ENCODE results near the gene MYG1. TPM values are rescaled to one million over a fixed set of nuclear protein-coding genes. Genes with fewer than 3 reads are reported as not detected.
A peak's percentile ranks its signal among the peaks of the same experiment; 100 is the strongest.

MYG1 gene, protein sequence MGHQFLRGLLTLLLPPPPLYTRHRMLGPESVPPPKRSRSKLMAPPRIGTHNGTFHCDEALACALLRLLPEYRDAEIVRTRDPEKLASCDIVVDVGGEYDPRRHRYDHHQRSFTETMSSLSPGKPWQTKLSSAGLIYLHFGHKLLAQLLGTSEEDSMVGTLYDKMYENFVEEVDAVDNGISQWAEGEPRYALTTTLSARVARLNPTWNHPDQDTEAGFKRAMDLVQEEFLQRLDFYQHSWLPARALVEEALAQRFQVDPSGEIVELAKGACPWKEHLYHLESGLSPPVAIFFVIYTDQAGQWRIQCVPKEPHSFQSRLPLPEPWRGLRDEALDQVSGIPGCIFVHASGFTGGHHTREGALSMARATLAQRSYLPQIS
- polyA plus RNA-seq (2013) = 63.9 TPM

DNA sequence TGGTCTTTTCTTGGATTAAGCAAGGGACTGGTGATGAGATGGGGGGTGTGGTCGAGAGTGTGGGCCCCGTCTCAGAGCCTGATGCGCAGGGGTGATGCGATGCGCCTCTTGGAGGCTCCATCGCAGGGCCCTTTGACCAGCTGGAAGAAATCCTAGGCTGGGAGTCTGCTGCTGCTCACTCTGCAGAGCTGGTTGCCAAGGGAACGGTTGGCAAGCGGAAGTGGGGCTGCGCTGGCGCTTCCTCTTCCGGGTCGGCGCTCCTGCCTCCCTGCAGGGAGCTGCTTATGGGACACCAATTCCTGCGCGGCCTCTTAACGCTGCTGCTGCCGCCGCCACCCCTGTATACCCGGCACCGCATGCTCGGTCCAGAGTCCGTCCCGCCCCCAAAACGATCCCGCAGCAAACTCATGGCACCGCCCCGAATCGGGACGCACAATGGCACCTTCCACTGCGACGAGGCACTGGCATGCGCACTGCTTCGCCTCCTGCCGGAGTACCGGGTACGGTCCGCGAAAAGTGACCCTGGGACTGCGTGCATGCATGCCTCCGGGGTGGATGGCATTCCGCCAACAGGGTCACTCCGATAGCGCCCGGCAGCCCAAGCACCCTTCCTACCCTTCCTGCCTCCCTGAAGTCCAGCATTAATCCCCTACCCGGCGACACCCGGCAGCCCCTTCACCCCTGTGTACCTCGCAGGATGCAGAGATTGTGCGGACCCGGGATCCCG, at the start of gene MYG1:
Gene MYG1 (plus strand): TSS at position 242 of the 727 bp plus-strand sequence. CDS start 43 bp downstream, at position 285.
- Histone ChIP-seq H3K36me3 (ENCODE audit: control insufficient read depth in 4 of 4, insufficient read depth in 4 of 4, low read length in 3 of 4) (peaks cover 7 to 37% (median 21%) of the 10 kb centered on the region in 4 experiments), H3K27me3 (replicated peaks in 2 of 5; ENCODE audit: control insufficient read depth in 4 of 5, insufficient read depth in 5 of 5, low read length in 4 of 5) (no peaks in the 10 kb centered on the region), H3K9me3 (ENCODE audit: control extremely low read depth in 1 of 5, control insufficient read depth in 4 of 5, insufficient read depth in 2 of 5, low read depth in 1 of 5, low read length in 4 of 5) (no peaks in the 10 kb centered on the region), H3K4me3 (ENCODE audit: control insufficient read depth in 1 of 7, extremely low read depth in 1 of 7, insufficient read depth in 4 of 7, low read depth in 2 of 7, low read length in 6 of 7) (peak within 1 kb of the TSS; percentile 53 to 95 (median 83)), H3K4me1 (ENCODE audit: control extremely low read depth in 1 of 4, control insufficient read depth in 4 of 4, insufficient read depth in 4 of 4, low read length in 3 of 4) (peaks cover 6 to 56% (median 46%) of the 10 kb centered on the region in 4 experiments), H3K27ac (ENCODE audit: insufficient read depth in 1 of 2, low read depth in 1 of 2, low read length in 2 of 2, poor library complexity in 1 of 2, severe bottlenecking in 2 of 2) (peak within 1 kb of the TSS; percentile 50 to 96)
- POLR2A ChIA-PET = interaction anchor here (0.6 to 1.4 kb wide), 3 partner anchors 22 to 639 kb away, joined by 3 to 6 read pairs (median 5); partner anchors contain the start of gene AAAS
- DNase-seq = peak; percentile 85 to 89 (median 87)
- CTCF ChIA-PET = interaction anchor here (0.9 to 24.3 kb wide), 8 partner anchors 9 to 85 kb away, joined by 3 to 399 read pairs (median 4); partner anchors contain the start of genes AAAS and ESPL1
- 6% methylated on average over 48 of the region's 51 CpGs for WGBS (ENCODE audit: insufficient coverage)

DNA sequence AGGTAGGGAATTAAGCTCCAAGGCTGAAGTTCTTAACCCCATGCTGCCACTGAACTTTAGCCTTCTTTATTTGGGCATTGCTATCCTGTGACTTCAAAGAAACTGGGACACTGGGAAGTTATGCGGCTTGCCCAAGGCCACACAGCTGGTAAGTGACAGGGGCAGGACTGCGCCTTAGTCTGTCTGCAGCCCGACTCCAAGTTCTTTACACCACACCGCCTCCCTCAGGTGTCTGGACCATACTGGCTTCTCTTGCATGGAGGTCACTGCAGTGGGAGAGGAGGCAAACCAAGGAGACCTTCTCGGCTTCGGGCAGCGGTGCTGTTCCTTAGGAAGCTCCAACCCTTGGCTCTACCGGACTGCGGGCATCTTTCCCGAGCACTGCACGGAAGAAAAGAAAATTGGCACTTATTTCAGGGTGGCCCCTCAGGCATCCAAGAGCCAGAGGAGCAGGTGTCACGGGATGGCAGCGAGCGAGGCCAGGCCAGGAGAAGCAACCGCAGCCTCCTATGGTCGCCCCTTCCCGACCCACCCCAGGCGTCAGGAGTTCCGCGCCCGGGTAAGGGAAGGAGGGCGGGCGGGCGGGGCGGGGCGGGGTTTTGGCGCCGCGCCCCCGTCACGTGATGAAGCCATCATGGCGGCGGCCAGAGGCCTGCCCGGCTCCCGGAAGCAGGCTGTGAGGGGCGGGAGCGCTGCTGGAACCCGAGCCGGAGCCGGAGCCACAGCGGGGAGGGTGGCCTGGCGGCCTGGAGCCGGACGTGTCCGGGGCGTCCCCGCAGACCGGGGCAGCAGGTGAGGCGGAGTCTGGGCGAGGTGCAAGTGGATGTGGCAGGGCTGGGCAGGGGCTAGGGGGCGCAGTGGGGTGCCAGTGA, 47.8 kb upstream of the MYG1 start:
- DNase-seq = peak; percentile 56 to 69 (median 63)
- no peaks in the 10 kb centered on the region for H3K9me3 ChIP-seq (ENCODE audit: control extremely low read depth in 1 of 5, control insufficient read depth in 4 of 5, insufficient read depth in 2 of 5, low read depth in 1 of 5, low read length in 4 of 5)
- peaks cover 2 to 19% (median 12%) of the 10 kb centered on the region in 4 experiments for H3K36me3 ChIP-seq (ENCODE audit: control insufficient read depth in 4 of 4, insufficient read depth in 4 of 4, low read length in 3 of 4)
- no peaks in the 10 kb centered on the region for H3K27me3 ChIP-seq (replicated peaks in 2 of 5; ENCODE audit: control insufficient read depth in 4 of 5, insufficient read depth in 5 of 5, low read length in 4 of 5)
- peak overlapping the region; percentile 50 to 81 for H3K27ac ChIP-seq (ENCODE audit: insufficient read depth in 1 of 2, low read depth in 1 of 2, low read length in 2 of 2, poor library complexity in 1 of 2, severe bottlenecking in 2 of 2)
- ChIA-PET CTCF (interaction anchor here (0.7 to 4.7 kb wide), 21 partner anchors 9 to 94 kb away, joined by 3 to 83 read pairs (median 4); partner anchors contain the start of genes CSAD and ESPL1), POLR2A (interaction anchor here (0.5 to 1.3 kb wide), 3 partner anchors 35 to 153 kb away, joined by 3 to 4 read pairs (median 3); no protein-coding TSS in a partner anchor)
- peaks cover 2 to 46% (median 24%) of the 10 kb centered on the region in 4 experiments for H3K4me1 ChIP-seq (ENCODE audit: control extremely low read depth in 1 of 4, control insufficient read depth in 4 of 4, insufficient read depth in 4 of 4, low read length in 3 of 4)
- WGBS (ENCODE audit: insufficient coverage) = under 1% methylated on average over 40 of the region's 51 CpGs
- peak overlapping the region; percentile 59 to 92 (median 85) for H3K4me3 ChIP-seq (ENCODE audit: control insufficient read depth in 1 of 7, extremely low read depth in 1 of 7, insufficient read depth in 4 of 7, low read depth in 2 of 7, low read length in 6 of 7)

DNA sequence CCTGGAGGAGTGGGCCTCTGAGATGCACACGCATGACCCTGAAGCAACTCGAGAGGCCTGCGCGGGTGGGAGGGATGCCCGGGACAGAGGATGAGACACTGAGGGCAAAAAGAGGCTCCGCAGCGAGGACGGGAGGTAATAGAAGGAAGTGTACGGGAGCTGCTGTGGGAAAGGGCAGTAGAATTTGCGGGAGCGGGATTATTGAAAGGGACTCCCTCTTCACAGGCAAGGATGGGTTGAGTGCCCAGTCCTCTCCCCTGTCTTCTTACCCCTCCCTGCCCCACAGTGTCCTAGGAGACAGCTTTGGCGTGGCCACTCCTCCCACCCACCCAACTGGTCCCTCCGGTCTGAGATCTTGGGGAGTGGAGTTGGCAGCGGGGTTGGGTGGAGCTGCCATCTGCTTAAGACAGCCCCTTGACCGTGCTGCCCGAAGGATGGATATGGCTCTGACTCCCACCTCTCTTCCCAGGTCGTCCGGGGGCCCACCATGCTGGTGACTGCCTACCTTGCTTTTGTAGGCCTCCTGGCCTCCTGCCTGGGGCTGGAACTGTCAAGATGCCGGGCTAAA, 47.1 kb upstream of the MYG1 start:
- DNase-seq = no peak
- Histone ChIP-seq H3K9me3 (ENCODE audit: control extremely low read depth in 1 of 5, control insufficient read depth in 4 of 5, insufficient read depth in 2 of 5, low read depth in 1 of 5, low read length in 4 of 5) (no peaks in the 10 kb centered on the region), H3K4me3 (ENCODE audit: control insufficient read depth in 1 of 7, extremely low read depth in 1 of 7, insufficient read depth in 4 of 7, low read depth in 2 of 7, low read length in 6 of 7) (peak overlapping the region; percentile 59 to 92 (median 85)), H3K36me3 (ENCODE audit: control insufficient read depth in 4 of 4, insufficient read depth in 4 of 4, low read length in 3 of 4) (peaks cover 2 to 19% (median 12%) of the 10 kb centered on the region in 4 experiments), H3K4me1 (ENCODE audit: control extremely low read depth in 1 of 4, control insufficient read depth in 4 of 4, insufficient read depth in 4 of 4, low read length in 3 of 4) (peaks cover 2 to 42% (median 23%) of the 10 kb centered on the region in 4 experiments), H3K27ac (ENCODE audit: insufficient read depth in 1 of 2, low read depth in 1 of 2, low read length in 2 of 2, poor library complexity in 1 of 2, severe bottlenecking in 2 of 2) (peak overlapping the region; percentile 50 to 81), H3K27me3 (replicated peaks in 2 of 5; ENCODE audit: control insufficient read depth in 4 of 5, insufficient read depth in 5 of 5, low read length in 4 of 5) (no peaks in the 10 kb centered on the region)
- POLR2A ChIA-PET = interaction anchor here (0.6 kb wide), 1 partner anchor 228 kb away, joined by 3 read pairs; no protein-coding TSS in a partner anchor
- CTCF ChIA-PET = interaction anchor here (0.9 to 4.7 kb wide), 7 partner anchors 10 to 43 kb away, joined by 3 to 83 read pairs (median 9); partner anchors contain the start of gene ESPL1
- WGBS (ENCODE audit: insufficient coverage) = 22% methylated on average over 14 of the region's 19 CpGs

GRCh38 chr12:53253298-53253697, 46.2 kb upstream of the MYG1 start:
- Histone ChIP-seq H3K9me3 (ENCODE audit: control extremely low read depth in 1 of 5, control insufficient read depth in 4 of 5, insufficient read depth in 2 of 5, low read depth in 1 of 5, low read length in 4 of 5) (no peaks in the 10 kb centered on the region), H3K36me3 (ENCODE audit: control insufficient read depth in 4 of 4, insufficient read depth in 4 of 4, low read length in 3 of 4) (peaks cover 2 to 19% (median 12%) of the 10 kb centered on the region in 4 experiments), H3K27me3 (replicated peaks in 2 of 5; ENCODE audit: control insufficient read depth in 4 of 5, insufficient read depth in 5 of 5, low read length in 4 of 5) (no peaks in the 10 kb centered on the region), H3K4me1 (ENCODE audit: control extremely low read depth in 1 of 4, control insufficient read depth in 4 of 4, insufficient read depth in 4 of 4, low read length in 3 of 4) (peaks cover 2 to 42% (median 23%) of the 10 kb centered on the region in 4 experiments), H3K27ac (ENCODE audit: insufficient read depth in 1 of 2, low read depth in 1 of 2, low read length in 2 of 2, poor library complexity in 1 of 2, severe bottlenecking in 2 of 2) (no peak overlapping the region), H3K4me3 (ENCODE audit: control insufficient read depth in 1 of 7, extremely low read depth in 1 of 7, insufficient read depth in 4 of 7, low read depth in 2 of 7, low read length in 6 of 7) (peak overlapping the region in 3 of 7 experiments; percentile 59 to 92 (median 87))
- DNase-seq = no peak
- 98% methylated on average over 12 of the region's 13 CpGs for WGBS (ENCODE audit: insufficient coverage)
- ChIA-PET CTCF (interaction anchor here (0.8 to 4.7 kb wide), 13 partner anchors 9 to 95 kb away, joined by 3 to 83 read pairs (median 6); partner anchors contain the start of gene ESPL1), POLR2A (no interaction called here)

DNA sequence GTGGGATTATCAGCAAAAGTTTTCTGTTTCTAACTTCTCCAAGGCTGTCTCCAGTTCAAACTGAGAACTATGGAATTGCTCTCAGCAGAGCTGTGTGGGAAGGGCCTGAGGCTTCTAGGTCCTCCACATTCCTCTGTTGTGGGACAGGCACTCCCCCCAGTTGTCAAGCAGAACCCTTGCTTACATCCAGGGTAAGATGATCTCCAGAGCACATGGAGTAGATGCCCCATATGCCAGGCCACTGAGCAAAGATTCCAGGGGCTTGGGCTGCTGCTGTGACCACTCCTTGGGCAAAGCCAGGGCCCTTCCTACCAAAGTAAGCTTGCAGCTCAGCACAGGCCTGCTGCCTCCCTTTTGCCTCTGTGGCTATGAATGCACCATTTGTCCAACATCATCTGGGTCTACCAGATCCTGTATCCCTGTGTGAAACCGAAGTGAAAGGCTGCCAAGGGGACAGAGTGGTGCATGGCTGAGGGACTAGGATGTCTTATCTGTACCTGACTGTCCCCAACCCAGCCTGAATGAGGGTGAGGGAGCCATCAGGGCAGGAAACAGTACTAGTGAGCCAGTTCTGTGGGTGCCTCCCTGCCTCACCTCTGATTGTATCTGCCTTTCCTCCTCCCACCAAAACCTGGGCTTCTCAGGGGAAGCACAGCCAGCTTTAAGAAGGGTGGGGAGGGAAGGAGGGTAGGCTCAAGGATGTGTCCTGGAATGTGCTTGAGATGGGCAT, 44.5 kb upstream of the MYG1 start:
- peaks cover 2 to 19% (median 12%) of the 10 kb centered on the region in 4 experiments for H3K36me3 ChIP-seq (ENCODE audit: control insufficient read depth in 4 of 4, insufficient read depth in 4 of 4, low read length in 3 of 4)
- no peak overlapping the region for H3K4me3 ChIP-seq (ENCODE audit: control insufficient read depth in 1 of 7, extremely low read depth in 1 of 7, insufficient read depth in 4 of 7, low read depth in 2 of 7, low read length in 6 of 7)
- no peaks in the 10 kb centered on the region for H3K27me3 ChIP-seq (replicated peaks in 2 of 5; ENCODE audit: control insufficient read depth in 4 of 5, insufficient read depth in 5 of 5, low read length in 4 of 5)
- ChIA-PET CTCF (interaction anchor here (0.6 to 4.7 kb wide), 9 partner anchors 12 to 90 kb away, joined by 3 to 83 read pairs (median 7); partner anchors contain the start of genes AAAS, ESPL1 and ZNF740), POLR2A (no interaction called here)
- no peak overlapping the region for H3K27ac ChIP-seq (ENCODE audit: insufficient read depth in 1 of 2, low read depth in 1 of 2, low read length in 2 of 2, poor library complexity in 1 of 2, severe bottlenecking in 2 of 2)
- H3K9me3 ChIP-seq (ENCODE audit: control extremely low read depth in 1 of 5, control insufficient read depth in 4 of 5, insufficient read depth in 2 of 5, low read depth in 1 of 5, low read length in 4 of 5) = no peaks in the 10 kb centered on the region
- H3K4me1 ChIP-seq (ENCODE audit: control extremely low read depth in 1 of 4, control insufficient read depth in 4 of 4, insufficient read depth in 4 of 4, low read length in 3 of 4) = peaks cover 2 to 53% (median 27%) of the 10 kb centered on the region in 4 experiments
- WGBS (ENCODE audit: insufficient coverage) = 100% methylated on average over 1 of the region's 1 CpG
- DNase-seq = no peak
